HAP-1 (cell line): ENCODE measurements around the gene MXD4.

Experiments used
- DNase-seq, 2 experiments: peaks; one replicate each; pipeline ENCODE4 v3.0.0-alpha.2; 2016 to 2020; ENCODE audit warnings: low spot score in 2 of 2
- H3K27me3 ChIP-seq: fragments of 250-450 bp; sonication (Bioruptor Pico); 2 replicates; pipeline ENCODE4 v1.5.1; 2020; ENCODE audit warnings: low read depth, mild to moderate bottlenecking, moderate library complexity
- H3K36me3 ChIP-seq: fragments of 250-450 bp; sonication (Bioruptor Pico); replicated peaks from 2 replicates; pipeline ENCODE4 v1.5.1; 2020; ENCODE audit warnings: mild to moderate bottlenecking
- H3K4me1 ChIP-seq: fragments of 250-450 bp; sonication (Bioruptor Pico); 2 replicates; pipeline ENCODE4 v1.5.1; 2020; ENCODE audit warnings: mild to moderate bottlenecking
- H3K4me3 ChIP-seq: fragments of 250-450 bp; sonication (Bioruptor Pico); 2 replicates; pipeline ENCODE4 v1.5.1; 2020; ENCODE audit warnings: mild to moderate bottlenecking, moderate library complexity
- H3K9me3 ChIP-seq: fragments of 250-450 bp; sonication (Bioruptor Pico); 2 replicates; pipeline ENCODE4 v1.5.1; 2020; ENCODE audit warnings: mild to moderate bottlenecking, moderate library complexity
- in situ Hi-C: fragments of 300-500 bp; cut with MboI; formaldehyde crosslinking; loops from 3 replicates; pipeline ENCODE4 v1.14.3; 2020; ENCODE audit warnings: low sequenced_read_pairs, inconsistent platforms, mixed read lengths

MXD4 gene

GRCh38 chr4:2261853-2262144, at the start of gene MXD4:
Gene MXD4 (minus strand): TSS chr4:2262109. CDS start chr4:2261980, 129 bp downstream.
- H3K4me3 ChIP-seq = peak within 1 kb of the TSS; percentile 51
- in situ Hi-C loops = no loop called here
- DNase-seq = no peak
- H3K9me3 ChIP-seq = no peaks in the 10 kb centered on the region
- H3K36me3 ChIP-seq = no peaks in the 10 kb centered on the region
- no peaks in the 10 kb centered on the region for H3K27me3 ChIP-seq
- H3K4me1 ChIP-seq = no peaks in the 10 kb centered on the region

GRCh38 chr4:2306773-2307410, 45.0 kb upstream of the MXD4 start:
- Histone ChIP-seq H3K9me3 (peaks cover 8% of the 10 kb centered on the region; the same call in 1 of the 2 replicates), H3K36me3 (no peaks in the 10 kb centered on the region), H3K4me3 (no peak overlapping the region), H3K4me1 (no peaks in the 10 kb centered on the region), H3K27me3 (no peaks in the 10 kb centered on the region)
- no peak for DNase-seq
- in situ Hi-C loops = no loop called here

- peaks cover 8% of the 10 kb centered on the region; the same call in 1 of the 2 replicates for H3K9me3 ChIP-seq
- no peak overlapping the region for H3K4me3 ChIP-seq
- no peaks in the 10 kb centered on the region for H3K36me3 ChIP-seq
- DNase-seq = no peak
- H3K27me3 ChIP-seq = no peaks in the 10 kb centered on the region
- no peaks in the 10 kb centered on the region for H3K4me1 ChIP-seq
- in situ Hi-C loops = no loop called here
Observed at GRCh38 chr4:2305766-2306501, 44.0 kb upstream of the MXD4 start.

- H3K36me3 ChIP-seq = no peaks in the 10 kb centered on the region
- no peak for DNase-seq
- H3K4me3 ChIP-seq = no peak overlapping the region
- H3K27me3 ChIP-seq = no peaks in the 10 kb centered on the region
- peaks cover 8% of the 10 kb centered on the region; the same call in 1 of the 2 replicates for H3K9me3 ChIP-seq
- in situ Hi-C loops = no loop called here
- no peaks in the 10 kb centered on the region for H3K4me1 ChIP-seq
Observed at GRCh38 chr4:2304877-2305561, 43.1 kb upstream of the MXD4 start.

- in situ Hi-C loops = no loop called here
- DNase-seq = no peak
- H3K9me3 ChIP-seq = peaks cover 8% of the 10 kb centered on the region; the same call in 1 of the 2 replicates
- no peaks in the 10 kb centered on the region for H3K4me1 ChIP-seq
- H3K4me3 ChIP-seq = no peak overlapping the region
- no peaks in the 10 kb centered on the region for H3K36me3 ChIP-seq
- no peaks in the 10 kb centered on the region for H3K27me3 ChIP-seq
Observed at GRCh38 chr4:2304321-2304876, 42.5 kb upstream of the MXD4 start.

GRCh38 chr4:2303686-2304320, 41.9 kb upstream of the MXD4 start:
- Histone ChIP-seq H3K4me1 (no peaks in the 10 kb centered on the region), H3K27me3 (no peaks in the 10 kb centered on the region), H3K36me3 (no peaks in the 10 kb centered on the region), H3K4me3 (no peak overlapping the region), H3K9me3 (peaks cover 8% of the 10 kb centered on the region; the same call in 1 of the 2 replicates)
- in situ Hi-C loops = no loop called here
- DNase-seq = no peak

- no peak for DNase-seq
- in situ Hi-C loops = no loop called here
- Histone ChIP-seq H3K27me3 (no peaks in the 10 kb centered on the region), H3K4me1 (no peaks in the 10 kb centered on the region), H3K36me3 (no peaks in the 10 kb centered on the region), H3K9me3 (peaks cover 8% of the 10 kb centered on the region; the same call in 1 of the 2 replicates), H3K4me3 (no peak overlapping the region)
Observed at GRCh38 chr4:2303121-2303685, 41.3 kb upstream of the MXD4 start.

- Histone ChIP-seq H3K27me3 (no peaks in the 10 kb centered on the region), H3K36me3 (no peaks in the 10 kb centered on the region), H3K4me1 (no peaks in the 10 kb centered on the region), H3K9me3 (peaks cover 8% of the 10 kb centered on the region; the same call in 1 of the 2 replicates), H3K4me3 (no peak overlapping the region)
- in situ Hi-C loops = no loop called here
- no peak for DNase-seq
Observed at GRCh38 chr4:2302387-2303119, 40.6 kb upstream of the MXD4 start.

GRCh38 chr4:2301806-2302205, 39.9 kb upstream of the MXD4 start:
- Histone ChIP-seq H3K9me3 (peaks cover 2% of the 10 kb centered on the region; the same call in 1 of the 2 replicates), H3K4me1 (no peaks in the 10 kb centered on the region), H3K27me3 (no peaks in the 10 kb centered on the region), H3K4me3 (no peak overlapping the region), H3K36me3 (no peaks in the 10 kb centered on the region)
- no peak for DNase-seq
- in situ Hi-C loops = no loop called here

- Histone ChIP-seq H3K27me3 (no peaks in the 10 kb centered on the region), H3K4me1 (no peaks in the 10 kb centered on the region), H3K4me3 (no peak overlapping the region), H3K9me3 (no peaks in the 10 kb centered on the region; the same call in 1 of the 2 replicates), H3K36me3 (no peaks in the 10 kb centered on the region)
- in situ Hi-C loops = no loop called here
- no peak for DNase-seq
Observed at GRCh38 chr4:2301225-2301642, 39.3 kb upstream of the MXD4 start.

GRCh38 chr4:2300431-2301224, 38.7 kb upstream of the MXD4 start:
- in situ Hi-C loops = no loop called here
- H3K4me1 ChIP-seq = no peaks in the 10 kb centered on the region
- no peak overlapping the region for H3K4me3 ChIP-seq
- DNase-seq = no peak
- H3K36me3 ChIP-seq = no peaks in the 10 kb centered on the region
- H3K27me3 ChIP-seq = no peaks in the 10 kb centered on the region
- no peaks in the 10 kb centered on the region; the same call in 1 of the 2 replicates for H3K9me3 ChIP-seq

GRCh38 chr4:2299794-2300193, 37.9 kb upstream of the MXD4 start:
- DNase-seq = no peak
- H3K36me3 ChIP-seq = no peaks in the 10 kb centered on the region
- no peak overlapping the region for H3K4me3 ChIP-seq
- H3K4me1 ChIP-seq = no peaks in the 10 kb centered on the region
- in situ Hi-C loops = no loop called here
- H3K9me3 ChIP-seq = no peaks in the 10 kb centered on the region; the same call in 1 of the 2 replicates
- no peaks in the 10 kb centered on the region for H3K27me3 ChIP-seq
